BJ (cell line): ENCODE results near the gene GUCY2D. TPM values are rescaled to one million over a fixed set of nuclear protein-coding genes. Genes with fewer than 3 reads are reported as not detected.
A peak's percentile ranks its signal among the peaks of the same experiment; 100 is the strongest.

ENCODE experiments used
- CTCF ChIA-PET: fragments of 350-600 bp; formaldehyde crosslinking; extraction: SDS; loops from one replicate; lab custom pipeline; 2021; ENCODE audit warnings: antibody characterized with exemption, inconsistent platforms; lab: Yijun Ruan, JAX
- POLR2A ChIA-PET: fragments of 300-600 bp; sonication (Branson Sonifier 250); formaldehyde crosslinking; extraction: SDS; loops from one replicate; lab custom pipeline; 2021; ENCODE audit warnings: antibody characterized with exemption; lab: Charles Lee
- DNase-seq: peaks from one replicate; pipeline ENCODE4 v3.0.0-alpha.2; 2011; ENCODE audit warnings: low read depth
- H3K27me3 ChIP-seq: 2 replicates; pipeline ENCODE4 v1.6.0; 2011; ENCODE audit warnings: low read length; ENCODE audit not compliant: control insufficient read depth, insufficient read depth
- H3K36me3 ChIP-seq: 2 replicates; pipeline ENCODE4 v1.5.1; 2011; ENCODE audit warnings: low read length; ENCODE audit not compliant: control insufficient read depth, insufficient read depth
- H3K4me3 ChIP-seq: 2 replicates; pipeline ENCODE4 v1.5.1; 2011; ENCODE audit warnings: low read depth, mild to moderate bottlenecking, control low read depth, low read length
- CTCF ChIP-seq: IDR thresholded peaks from 2 replicates; pipeline ENCODE4 v1.5.1; 2011; ENCODE audit warnings: low read depth, mild to moderate bottlenecking, control low read depth, inconsistent platforms, low read length, moderate library complexity; ENCODE audit not compliant: insufficient read depth
- polyA plus RNA-seq: library from polyadenylated mRNA; depleted of rRNA; stranded (reverse); fragments of >200 nt; gene quantifications from 2 replicates; pipeline ENCODE4 v1.2.3, GENCODE V29; 2011

GUCY2D gene
- polyA plus RNA-seq, 1 experiment, result 0.01 TPM

DNA sequence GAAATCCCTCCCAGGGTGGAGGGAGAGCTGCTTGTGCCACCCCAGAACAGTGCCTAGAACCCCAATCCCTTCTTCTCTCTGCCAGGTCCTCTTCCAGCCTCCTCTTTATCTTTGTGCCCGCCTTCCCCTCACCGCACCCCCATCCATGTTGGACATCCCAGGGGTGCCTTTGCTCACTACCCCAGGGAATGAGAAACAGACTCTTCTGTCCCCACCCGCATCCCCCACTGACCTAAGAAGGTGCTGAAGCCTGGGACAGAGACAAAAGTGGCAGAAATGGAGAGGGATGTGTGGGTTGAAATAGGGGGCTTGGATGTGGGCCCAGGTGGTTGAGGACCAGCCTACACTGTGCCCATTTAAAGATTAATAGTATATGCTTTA, 53.4 kb downstream of the GUCY2D start:
- Histone ChIP-seq H3K27me3 (peaks cover 19% of the 10 kb centered on the region), H3K4me3 (no peak overlapping the region), H3K36me3 (no peaks in the 10 kb centered on the region)
- DNase-seq, result no peak
- no peak for TF ChIP-seq CTCF
- POLR2A ChIA-PET, result interaction anchor here (0.6 kb wide), 1 partner anchor 217 kb away, joined by 4 read pairs; no protein-coding TSS in a partner anchor
- CTCF ChIA-PET, result interaction anchor here (0.6 to 4.7 kb wide), 14 partner anchors 14 to 312 kb away, joined by 3 to 33 read pairs (median 6); partner anchors contain the start of gene ALOX15B

DNA sequence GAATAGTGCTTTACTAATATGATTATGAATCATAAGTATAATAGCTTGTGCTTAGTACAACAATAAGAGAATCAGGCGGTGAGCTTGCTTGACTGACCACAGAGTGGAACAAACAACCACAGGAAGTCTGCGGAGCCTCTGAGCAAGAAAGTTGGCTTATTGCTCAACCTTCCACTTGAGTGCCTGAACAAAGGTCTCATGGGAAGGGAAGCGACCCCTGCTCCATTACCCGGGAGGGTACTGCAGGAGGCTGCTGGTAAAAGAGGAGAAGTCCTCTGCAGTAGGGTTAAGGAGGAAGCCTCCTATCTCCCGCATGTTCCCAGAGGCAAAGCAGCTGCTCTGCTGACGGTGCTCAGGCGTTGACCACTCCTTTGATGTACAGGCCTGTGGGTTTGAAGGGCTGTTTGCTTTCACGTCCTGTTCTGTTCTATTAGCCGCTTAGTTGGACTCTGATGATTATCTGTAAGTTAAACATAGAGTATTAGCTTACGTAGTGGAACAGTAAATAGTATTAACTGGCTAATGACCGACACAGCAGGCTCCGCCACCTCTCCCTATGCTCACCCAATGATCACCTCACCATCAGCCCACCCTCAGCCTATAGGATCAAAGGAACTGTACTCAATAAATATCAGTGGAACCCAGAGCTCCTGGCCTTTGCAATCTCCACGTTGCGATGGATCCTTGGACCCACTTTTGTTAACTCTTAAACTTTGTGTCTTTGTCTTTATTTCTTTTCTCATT, 54.0 kb downstream of the GUCY2D start:
- Histone ChIP-seq H3K4me3 (no peak overlapping the region), H3K27me3 (peaks cover 19% of the 10 kb centered on the region), H3K36me3 (no peaks in the 10 kb centered on the region)
- CTCF ChIA-PET, result interaction anchor here (0.6 to 4.7 kb wide), 26 partner anchors 9 to 370 kb away, joined by 3 to 33 read pairs (median 6); partner anchors contain the start of genes ALOX15B, CNTROB, TP53 and TRAPPC1
- no peak for TF ChIP-seq CTCF
- POLR2A ChIA-PET, result interaction anchor here (0.6 kb wide), 1 partner anchor 218 kb away, joined by 4 read pairs; no protein-coding TSS in a partner anchor
- no peak for DNase-seq

DNA sequence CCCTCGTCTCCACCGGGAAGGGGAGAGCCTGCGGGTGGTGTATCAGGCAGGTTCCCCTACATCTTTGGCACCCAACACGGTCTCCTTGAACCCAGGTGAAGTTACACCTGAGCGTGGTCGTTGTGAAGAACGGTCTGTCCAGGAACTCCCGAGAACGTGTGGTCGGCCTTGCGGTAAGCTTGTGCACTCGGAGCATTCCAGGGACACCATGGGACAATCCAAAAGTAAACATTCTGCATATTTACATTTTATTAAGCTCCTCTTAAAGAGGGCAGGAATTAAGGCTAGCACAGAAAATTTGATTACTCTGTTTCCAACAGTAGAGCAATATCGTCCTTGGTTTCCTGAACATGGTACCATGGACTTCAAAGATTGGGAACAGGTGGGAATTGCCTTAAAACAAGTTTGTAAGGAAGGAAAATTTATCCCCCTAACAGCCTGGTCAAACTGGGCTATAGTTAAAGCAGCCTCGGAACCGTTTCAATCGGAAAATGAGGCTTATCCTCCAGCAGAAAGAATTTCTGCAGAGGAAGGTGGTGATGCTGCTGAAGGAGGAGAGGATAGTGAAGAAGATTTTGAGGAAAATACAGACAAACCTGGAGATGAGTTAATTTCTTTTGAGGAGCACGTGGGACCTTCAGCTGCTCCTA, 54.7 kb downstream of the GUCY2D start:
- ChIA-PET POLR2A (no interaction called here), CTCF (interaction anchor here (0.7 to 4.7 kb wide), 48 partner anchors 10 to 370 kb away, joined by 3 to 33 read pairs (median 4); partner anchors contain the start of genes ALOX15B, CNTROB, KDM6B and TP53)

GRCh38 chr17:8057691-8058114, 55.3 kb downstream of the GUCY2D start:
- Histone ChIP-seq H3K36me3 (no peaks in the 10 kb centered on the region), H3K4me3 (no peak overlapping the region), H3K27me3 (peaks cover 23% of the 10 kb centered on the region)
- DNase-seq, result peak; percentile 15
- ChIA-PET CTCF (interaction anchor here (0.6 to 4.7 kb wide), 55 partner anchors 11 to 371 kb away, joined by 3 to 33 read pairs (median 4); partner anchors contain the start of genes ALOX15B, CNTROB, KDM6B and TP53), POLR2A (no interaction called here)
- peak; percentile 69 for TF ChIP-seq CTCF

More for the DNA sequence above, 54.7 kb downstream of the GUCY2D start:
- DNase-seq, result no peak
- Histone ChIP-seq H3K4me3 (no peak overlapping the region), H3K27me3 (peaks cover 19% of the 10 kb centered on the region), H3K36me3 (no peaks in the 10 kb centered on the region)
- TF ChIP-seq CTCF, result no peak

DNA sequence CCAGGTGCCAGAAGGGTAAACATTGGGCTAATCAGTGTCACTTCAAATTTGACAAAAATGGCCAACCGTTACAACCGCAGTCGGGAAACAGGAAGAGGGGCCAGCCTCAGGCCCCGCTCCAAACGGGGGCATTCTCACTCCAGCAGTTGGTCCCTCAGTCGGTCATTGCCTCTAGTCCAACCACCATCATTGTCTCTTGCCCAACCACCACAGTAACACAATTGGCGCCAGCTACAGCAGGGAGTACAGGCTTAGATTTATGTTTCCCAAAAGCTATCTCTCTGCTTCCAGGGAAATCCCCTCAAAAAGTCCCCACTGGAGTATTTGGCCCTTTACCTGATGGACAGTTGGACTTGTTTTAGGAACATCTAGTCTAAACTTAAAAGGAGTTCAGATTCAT, 56.7 kb downstream of the GUCY2D start:
- Histone ChIP-seq H3K4me3 (no peak overlapping the region), H3K36me3 (no peaks in the 10 kb centered on the region), H3K27me3 (peaks cover 32% of the 10 kb centered on the region)
- TF ChIP-seq CTCF, result no peak
- DNase-seq, result no peak
- ChIA-PET POLR2A (no interaction called here), CTCF (interaction anchor here (0.8 to 4.7 kb wide), 17 partner anchors 11 to 234 kb away, joined by 3 to 72 read pairs (median 14); partner anchors contain the start of gene KDM6B)
